ENCODE results near the gene DENND2A.
"Not testable (repeated sequence)": the region's sequence is repeated elsewhere in the genome, so short reads cannot be mapped to it uniquely, and the experiment has no call there.

DENND2A gene

GRCh38 chr7:140519007-140519399 is 121.6 kb downstream of the DENND2A start:
- Histone ChIP-seq H3K4me1 (peaks cover 0 to 3% (median 0%) of the 10 kb centered on the region in 4 donors), H3K27me3 (peaks cover 0 to 2% of the 10 kb centered on the region in 2 donors), H3K36me3 (no peaks in the 10 kb centered on the region), H3K27ac (no peak overlapping the region), H3K4me3 (no peak overlapping the region), H3K9me3 (no peaks in the 10 kb centered on the region)
- DNase-seq, result no peak
- no peak for TF ChIP-seq CTCF (IDR thresholded peaks at IDR 0.05)
- intact Hi-C loops (cut with DNase I; ENCODE audit: low total_unique reads), result loop anchor here (5.0 kb wide), 1 partner anchor 133 kb away; no protein-coding TSS in a partner anchor

- Histone ChIP-seq H3K27me3 (peaks cover 0 to 2% of the 10 kb centered on the region in 2 donors), H3K9me3 (no peaks in the 10 kb centered on the region), H3K36me3 (no peaks in the 10 kb centered on the region), H3K27ac (no peak overlapping the region), H3K4me1 (peaks cover 0 to 3% (median 0%) of the 10 kb centered on the region in 4 donors), H3K4me3 (no peak overlapping the region)
- TF ChIP-seq CTCF (IDR thresholded peaks at IDR 0.05), result no peak
- intact Hi-C loops (cut with DNase I; ENCODE audit: low total_unique reads), result loop anchor here (5.0 kb wide), 1 partner anchor 134 kb away; no protein-coding TSS in a partner anchor
- no peak for DNase-seq
These were observed 122.1 kb downstream of the DENND2A start for GRCh38 chr7:140518370-140519006.

- intact Hi-C loops (cut with DNase I; ENCODE audit: low total_unique reads), result loop anchor here (5.0 kb wide), 1 partner anchor 135 kb away; no protein-coding TSS in a partner anchor
- H3K27ac ChIP-seq, result no peak overlapping the region
- H3K27me3 ChIP-seq, result peaks cover 0 to 2% of the 10 kb centered on the region in 2 donors
- peak; percentile 88 to 91 for DNase-seq
- peaks cover 0 to 3% (median 0%) of the 10 kb centered on the region in 4 donors for H3K4me1 ChIP-seq
- no peaks in the 10 kb centered on the region for H3K36me3 ChIP-seq
- peak; percentile 78 to 86 for TF ChIP-seq CTCF (IDR thresholded peaks at IDR 0.05)
- no peaks in the 10 kb centered on the region for H3K9me3 ChIP-seq
- no peak overlapping the region for H3K4me3 ChIP-seq
These were observed 122.9 kb downstream of the DENND2A start for GRCh38 chr7:140517546-140518369.

GRCh38 chr7:140512317-140513000 is 128.2 kb downstream of the DENND2A start:
- TF ChIP-seq CTCF (IDR thresholded peaks at IDR 0.05), result no peak
- Histone ChIP-seq H3K4me1 (peaks cover 0 to 6% (median 0%) of the 10 kb centered on the region in 4 donors), H3K4me3 (no peak overlapping the region), H3K36me3 (no peaks in the 10 kb centered on the region), H3K27ac (no peak overlapping the region), H3K9me3 (no peaks in the 10 kb centered on the region), H3K27me3 (peaks cover 0 to 2% of the 10 kb centered on the region in 2 donors)
- intact Hi-C loops (cut with DNase I; ENCODE audit: low total_unique reads), result no loop called here
- DNase-seq, result no peak

GRCh38 chr7:140509789-140510188 is 130.8 kb downstream of the DENND2A start:
- no peaks in the 10 kb centered on the region for H3K9me3 ChIP-seq
- H3K27ac ChIP-seq, result no peak overlapping the region
- H3K4me3 ChIP-seq, result no peak overlapping the region
- intact Hi-C loops (cut with DNase I; ENCODE audit: low total_unique reads), result no loop called here
- no peak for DNase-seq
- H3K4me1 ChIP-seq, result peaks cover 0 to 20% (median 12%) of the 10 kb centered on the region in 4 donors
- TF ChIP-seq CTCF (IDR thresholded peaks at IDR 0.05), result no peak
- H3K27me3 ChIP-seq, result no peaks in the 10 kb centered on the region
- no peaks in the 10 kb centered on the region for H3K36me3 ChIP-seq

- peak overlapping the region; percentile 58 to 84 for H3K27ac ChIP-seq
- H3K27me3 ChIP-seq; intact Hi-C loops (cut with DNase I; ENCODE audit: low total_unique reads); H3K36me3 ChIP-seq; H3K4me3 ChIP-seq; DNase-seq; H3K9me3 ChIP-seq: not testable (repeated sequence)
- H3K4me1 ChIP-seq, result peaks cover 0 to 20% (median 12%) of the 10 kb centered on the region in 4 donors
These were observed 133.1 kb downstream of the DENND2A start for GRCh38 chr7:140507556-140507955.
